ENCODE results near the gene TIPARP.

Gene TIPARP

DNA sequence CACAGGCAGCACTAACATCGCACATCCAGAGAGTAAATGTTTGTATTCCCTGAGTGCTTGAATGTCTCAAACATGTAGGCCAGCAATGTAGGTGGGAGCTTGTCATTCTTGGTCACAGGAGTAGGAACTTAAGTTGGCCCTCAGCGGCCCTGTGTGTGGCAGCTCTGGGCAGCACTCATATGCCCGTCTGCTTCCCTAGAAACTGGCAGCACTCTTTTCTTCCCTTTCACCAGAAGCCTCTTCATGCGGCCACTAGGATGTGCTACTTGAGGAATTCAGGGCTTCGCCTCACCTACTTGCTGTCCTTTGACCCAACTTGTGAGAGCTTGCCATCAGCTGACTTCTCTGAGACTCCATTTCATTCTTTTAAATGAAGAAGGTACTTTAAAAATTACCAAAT is 69.5 kb downstream of the TIPARP start:
- TF ChIP-seq, protein P1, sequence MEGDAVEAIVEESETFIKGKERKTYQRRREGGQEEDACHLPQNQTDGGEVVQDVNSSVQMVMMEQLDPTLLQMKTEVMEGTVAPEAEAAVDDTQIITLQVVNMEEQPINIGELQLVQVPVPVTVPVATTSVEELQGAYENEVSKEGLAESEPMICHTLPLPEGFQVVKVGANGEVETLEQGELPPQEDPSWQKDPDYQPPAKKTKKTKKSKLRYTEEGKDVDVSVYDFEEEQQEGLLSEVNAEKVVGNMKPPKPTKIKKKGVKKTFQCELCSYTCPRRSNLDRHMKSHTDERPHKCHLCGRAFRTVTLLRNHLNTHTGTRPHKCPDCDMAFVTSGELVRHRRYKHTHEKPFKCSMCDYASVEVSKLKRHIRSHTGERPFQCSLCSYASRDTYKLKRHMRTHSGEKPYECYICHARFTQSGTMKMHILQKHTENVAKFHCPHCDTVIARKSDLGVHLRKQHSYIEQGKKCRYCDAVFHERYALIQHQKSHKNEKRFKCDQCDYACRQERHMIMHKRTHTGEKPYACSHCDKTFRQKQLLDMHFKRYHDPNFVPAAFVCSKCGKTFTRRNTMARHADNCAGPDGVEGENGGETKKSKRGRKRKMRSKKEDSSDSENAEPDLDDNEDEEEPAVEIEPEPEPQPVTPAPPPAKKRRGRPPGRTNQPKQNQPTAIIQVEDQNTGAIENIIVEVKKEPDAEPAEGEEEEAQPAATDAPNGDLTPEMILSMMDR (conservative IDR thresholded peaks at IDR 0.05; ENCODE audit: low read length), result no peak
- H3K4me3 ChIP-seq (ENCODE audit: low read length), result no peak overlapping the region
- DNase-seq (ENCODE audit: low read depth), result no peak

DNA sequence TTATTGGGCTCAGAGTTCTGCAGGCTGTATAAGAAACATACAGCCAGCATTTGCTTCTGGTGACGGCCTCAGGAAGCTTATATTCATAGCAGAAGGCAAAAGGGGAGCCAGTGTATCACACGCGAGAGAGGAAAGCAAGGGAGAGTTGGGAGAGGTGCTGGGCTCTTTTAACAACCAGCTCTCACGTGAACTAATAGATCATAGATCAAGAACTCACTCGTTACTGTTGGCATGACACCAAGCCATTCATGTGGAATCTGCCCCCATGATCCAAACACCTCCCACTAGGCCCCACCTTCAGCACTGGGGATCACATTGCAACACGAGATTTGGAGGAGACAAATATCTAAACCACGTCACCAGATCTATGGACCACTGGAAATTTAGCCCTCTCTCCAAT is 70.2 kb downstream of the TIPARP start:
- H3K4me3 ChIP-seq (ENCODE audit: low read length), result no peak overlapping the region
- DNase-seq (ENCODE audit: low read depth), result no peak
- TF ChIP-seq, protein P1 (conservative IDR thresholded peaks at IDR 0.05; ENCODE audit: low read length), result no peak

DNA sequence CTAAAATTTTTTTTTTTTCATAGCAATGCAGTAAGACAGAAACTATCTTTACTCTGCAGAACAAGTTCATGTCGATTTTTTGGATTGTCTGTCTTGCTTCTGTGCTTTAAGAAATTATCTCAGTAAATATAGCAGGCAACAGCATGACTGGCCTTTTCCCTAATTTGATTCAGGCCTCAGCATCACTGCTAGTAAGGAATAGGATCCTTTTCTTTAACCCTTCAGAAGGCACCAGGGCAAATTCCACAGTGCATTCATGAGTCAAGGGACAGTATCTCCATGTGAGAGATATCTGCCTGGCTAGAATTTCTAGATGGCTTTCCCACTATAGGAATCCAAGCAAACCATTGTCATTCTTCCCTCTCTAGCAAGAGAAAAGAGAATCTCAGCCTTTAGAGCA is 71.4 kb downstream of the TIPARP start:
- DNase-seq (ENCODE audit: low read depth), result no peak
- TF ChIP-seq, protein P1 (conservative IDR thresholded peaks at IDR 0.05; ENCODE audit: low read length), result no peak
- no peak overlapping the region for H3K4me3 ChIP-seq (ENCODE audit: low read length)

DNA sequence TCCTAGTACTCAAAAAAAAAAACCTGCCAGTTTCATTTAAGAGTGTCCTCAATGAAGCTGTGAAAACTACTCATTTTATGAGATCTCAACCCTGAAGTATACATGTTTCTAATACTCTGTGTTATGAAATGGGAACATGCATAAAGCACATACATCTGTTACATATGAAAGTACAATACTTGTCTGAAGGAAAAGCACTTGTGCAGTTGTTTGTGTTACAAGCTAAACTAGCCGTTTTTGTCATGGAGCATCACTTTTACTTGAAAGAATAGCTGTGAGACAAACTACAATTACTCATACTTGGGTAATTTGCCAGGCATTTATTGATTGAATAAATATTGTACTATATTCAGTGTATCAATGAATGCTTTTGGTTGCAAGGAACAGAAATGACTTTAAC is 72.7 kb downstream of the TIPARP start:
- no peak overlapping the region for H3K4me3 ChIP-seq (ENCODE audit: low read length)
- no peak for DNase-seq (ENCODE audit: low read depth)
- TF ChIP-seq, protein P1 (conservative IDR thresholded peaks at IDR 0.05; ENCODE audit: low read length), result no peak

DNA sequence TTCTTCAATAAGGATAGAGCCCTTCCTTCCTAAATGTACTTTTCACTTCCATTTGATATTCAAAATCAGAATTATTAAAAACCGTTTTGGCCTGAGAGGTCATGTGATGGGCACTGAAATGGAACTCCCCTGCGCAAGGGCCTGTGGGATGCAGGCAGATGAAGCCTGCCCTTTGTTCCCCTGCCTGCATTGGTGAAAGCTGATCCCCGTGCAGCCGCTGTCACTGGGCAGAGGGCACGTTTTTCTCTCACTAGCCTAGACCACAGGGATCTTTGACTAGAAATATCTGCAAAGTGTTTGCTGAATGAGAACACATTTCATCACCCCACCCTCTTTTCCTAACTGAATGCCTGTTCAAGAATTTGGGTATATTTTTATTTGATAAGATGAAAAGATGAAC is 74.9 kb downstream of the TIPARP start:
- DNase-seq (ENCODE audit: low read depth), result no peak
- TF ChIP-seq, protein P1 (conservative IDR thresholded peaks at IDR 0.05; ENCODE audit: low read length), result no peak
- H3K4me3 ChIP-seq (ENCODE audit: low read length), result no peak overlapping the region

DNA sequence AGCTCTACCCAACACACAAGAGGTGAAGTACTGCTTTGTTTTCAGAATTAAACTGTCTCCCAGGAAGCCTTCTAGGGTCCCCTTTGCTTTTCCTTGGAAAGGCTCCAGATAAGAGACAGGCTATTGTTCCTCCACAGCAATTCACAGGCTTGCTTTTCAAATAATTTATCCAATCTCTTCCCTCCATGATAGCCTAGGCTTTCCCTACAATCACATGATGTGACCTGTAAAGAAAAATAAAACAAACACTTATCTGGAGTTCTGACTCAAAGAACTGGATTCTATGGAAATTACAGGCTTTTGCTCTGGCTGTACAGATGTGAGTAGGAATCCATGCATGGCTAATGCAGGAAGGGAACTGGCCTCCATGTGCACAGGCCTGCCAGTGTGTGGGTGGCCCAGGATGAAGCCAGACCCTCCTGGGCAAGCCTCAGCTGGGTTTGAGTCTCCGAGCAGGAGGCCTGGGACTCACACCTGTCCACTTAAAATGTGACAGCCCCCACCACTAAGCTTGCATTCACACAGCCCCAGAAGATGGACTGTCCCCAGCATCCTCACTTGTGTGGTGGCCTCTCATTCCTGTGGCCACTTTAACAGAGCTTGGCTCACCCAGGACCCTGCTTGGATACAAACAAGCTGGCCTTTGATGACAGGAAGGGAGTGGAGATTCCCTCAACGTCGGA is 75.9 kb downstream of the TIPARP start:
- TF ChIP-seq, protein P1 (conservative IDR thresholded peaks at IDR 0.05; ENCODE audit: low read length), result no peak
- H3K4me3 ChIP-seq (ENCODE audit: low read length), result peak overlapping the region; percentile 48

DNA sequence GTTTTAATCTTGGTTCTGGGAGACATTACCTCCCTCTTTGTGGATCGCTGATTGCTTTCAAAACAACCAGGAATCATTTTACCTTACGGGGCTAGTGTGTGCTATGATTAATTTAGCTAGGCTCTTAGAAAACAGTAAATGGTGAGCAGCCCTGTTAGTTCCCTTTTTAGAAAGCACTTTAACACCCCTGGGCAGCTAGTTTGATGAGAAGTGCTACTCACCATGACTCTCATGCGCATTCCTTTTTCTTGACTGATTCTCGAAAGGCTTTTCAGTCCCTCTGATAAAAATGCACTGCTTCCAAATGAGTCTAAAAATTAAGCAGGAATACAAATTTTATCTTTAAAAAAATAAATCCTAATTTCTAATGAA is 76.5 kb downstream of the TIPARP start:
- DNase-seq (ENCODE audit: low read depth), result peak; percentile 67
- H3K4me3 ChIP-seq (ENCODE audit: low read length), result peak overlapping the region; percentile 48
- TF ChIP-seq, protein P1 (conservative IDR thresholded peaks at IDR 0.05; ENCODE audit: low read length), result no peak

More for the DNA sequence above, 75.9 kb downstream of the TIPARP start:
- peak; percentile 68 for DNase-seq (ENCODE audit: low read depth)

Data from AG10803 (cell line).